GM21529 (cell line): Measurements from ENCODE around the gene SWSAP1.
"Not testable (repeated sequence)": the region's sequence is repeated elsewhere in the genome, so short reads cannot be mapped to it uniquely, and the experiment has no call there.

Source experiments
- ATAC-seq: cut with Tn5 transposase; IDR thresholded peaks from one replicate; pipeline ENCODE4 v1.9.1; 2021; ENCODE audit not compliant: unreplicated experiment

SWSAP1 gene

DNA sequence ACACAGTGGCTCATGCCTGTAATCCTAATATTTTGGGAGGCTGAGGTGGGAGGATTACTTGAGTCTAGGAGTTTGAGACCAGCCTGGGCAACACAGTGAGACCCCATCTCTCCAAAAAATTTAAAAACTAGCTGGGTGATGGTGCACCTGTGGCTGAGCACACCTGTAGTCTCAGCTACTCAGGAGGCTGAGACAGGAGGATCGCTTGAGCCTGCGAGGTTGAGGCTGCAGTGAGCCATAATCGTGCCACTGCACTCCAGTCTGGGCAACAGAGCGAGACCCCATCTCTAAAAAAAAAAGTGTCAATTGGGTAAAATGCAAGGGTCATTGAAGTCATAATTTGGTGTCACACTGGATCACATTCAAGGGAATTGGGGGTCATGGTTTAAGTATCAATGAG is 20.4 kb upstream of the SWSAP1 start:
- not testable (repeated sequence) for ATAC-seq

DNA sequence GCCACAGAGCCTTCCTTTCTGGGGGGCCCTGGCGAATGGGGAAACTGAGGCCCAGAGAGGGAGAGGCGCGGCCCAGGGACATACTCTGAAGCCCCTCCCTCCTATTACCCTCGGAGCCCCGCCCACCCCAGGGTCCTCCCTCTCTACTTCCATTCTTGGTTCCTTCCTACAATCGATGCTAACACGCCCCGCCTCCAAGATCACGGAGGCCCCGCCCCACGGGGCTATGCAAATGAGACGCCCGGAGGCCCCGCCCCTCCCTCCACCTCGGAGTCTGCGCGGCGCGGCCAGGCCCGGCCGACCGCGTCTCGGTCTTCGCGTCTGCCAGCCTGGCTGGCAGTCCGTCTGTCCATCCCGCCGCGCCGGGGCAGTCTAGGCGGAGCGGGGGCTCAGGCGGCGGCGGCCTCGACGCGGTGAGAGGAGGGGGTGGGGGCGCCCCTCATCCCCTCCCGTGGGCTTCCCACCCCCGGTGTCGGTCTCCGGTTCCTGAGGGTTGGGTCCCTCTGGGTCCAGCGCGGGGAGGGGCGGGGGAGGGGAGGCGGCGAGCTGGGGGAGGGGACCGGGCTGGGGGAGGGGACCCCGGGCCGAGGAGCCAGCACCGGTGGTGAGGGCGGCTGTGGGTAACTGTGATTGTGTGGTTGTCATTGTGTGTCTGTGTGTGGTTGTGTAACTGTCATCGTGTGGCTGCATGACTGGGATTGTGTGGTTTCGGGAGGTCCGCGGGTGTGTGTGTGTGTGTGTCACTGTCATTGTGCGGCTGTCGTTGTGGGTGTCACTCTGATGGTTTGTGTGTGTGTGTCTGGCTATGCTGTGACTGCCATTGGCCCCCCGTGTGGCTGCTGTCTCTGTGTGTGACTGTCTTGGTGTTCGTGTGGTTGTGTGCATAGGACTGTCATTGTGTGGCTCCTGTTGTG is 19.0 kb upstream of the SWSAP1 start, which contains the start of gene PLPPR2:
PLPPR2 (plus strand) TSS at position 273 of the 914 bp plus-strand sequence. CDS start 2,242 bp downstream, outside the sequence.
- ATAC-seq: no peak

DNA sequence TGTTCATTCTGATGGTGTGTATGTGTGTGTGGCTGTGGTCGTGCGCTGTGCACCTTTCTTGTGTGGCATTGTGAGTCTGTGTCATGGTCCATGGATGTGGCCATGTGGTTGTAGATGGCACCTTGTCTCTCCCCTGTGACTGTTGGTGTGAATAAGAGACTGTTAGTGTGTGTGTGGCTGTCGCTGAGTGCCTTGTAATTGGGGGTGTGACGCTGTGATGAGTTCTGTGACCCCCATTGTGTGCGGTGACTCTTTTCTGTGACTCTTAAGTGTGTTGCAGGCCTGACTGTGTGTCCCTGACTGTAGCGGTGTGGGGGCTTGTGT is 18.4 kb upstream of the SWSAP1 start:
- ATAC-seq: no peak

DNA sequence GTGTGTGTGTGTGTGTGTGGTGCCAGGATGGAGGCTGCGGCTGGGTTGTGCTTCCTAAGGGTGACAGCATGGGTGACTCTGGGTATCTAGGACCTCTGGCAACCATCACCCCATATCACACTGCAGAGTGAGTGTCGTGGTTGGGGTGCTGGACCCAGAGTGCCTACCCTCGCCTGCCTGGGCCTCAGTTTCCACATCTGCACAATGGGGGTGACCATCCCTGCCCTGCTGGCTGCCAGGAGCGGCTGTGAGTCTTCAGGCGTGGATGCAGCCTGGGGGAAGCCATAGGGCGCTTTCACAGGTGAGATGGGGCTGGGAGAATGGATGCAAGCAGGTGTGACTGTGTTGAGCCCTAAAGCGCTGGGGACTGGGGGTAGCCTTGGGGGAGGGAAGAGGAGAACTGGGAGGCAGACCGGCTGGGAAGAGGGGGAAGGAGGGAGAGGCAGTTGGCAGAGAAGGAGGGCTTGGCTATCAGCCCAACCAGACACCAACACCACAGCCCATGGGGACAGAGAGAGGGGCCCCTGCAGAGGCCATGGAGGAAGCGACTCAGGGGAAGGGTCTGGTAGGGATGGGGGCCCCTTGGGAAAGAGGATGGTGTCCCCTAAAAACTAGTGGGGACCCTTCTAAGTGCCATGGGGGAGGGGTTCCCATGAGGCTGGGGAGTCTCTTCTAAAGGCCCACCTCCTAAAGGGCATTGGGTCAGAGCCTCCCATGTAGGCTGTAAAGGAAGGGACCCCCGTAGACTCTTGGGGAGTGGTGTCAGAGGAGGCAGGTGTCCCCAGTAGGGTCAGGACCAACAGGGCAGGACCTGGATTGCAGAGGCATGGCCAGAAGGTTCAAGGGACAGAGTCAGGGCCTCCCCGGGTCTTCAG is 17.6 kb upstream of the SWSAP1 start:
- no peak for ATAC-seq

DNA sequence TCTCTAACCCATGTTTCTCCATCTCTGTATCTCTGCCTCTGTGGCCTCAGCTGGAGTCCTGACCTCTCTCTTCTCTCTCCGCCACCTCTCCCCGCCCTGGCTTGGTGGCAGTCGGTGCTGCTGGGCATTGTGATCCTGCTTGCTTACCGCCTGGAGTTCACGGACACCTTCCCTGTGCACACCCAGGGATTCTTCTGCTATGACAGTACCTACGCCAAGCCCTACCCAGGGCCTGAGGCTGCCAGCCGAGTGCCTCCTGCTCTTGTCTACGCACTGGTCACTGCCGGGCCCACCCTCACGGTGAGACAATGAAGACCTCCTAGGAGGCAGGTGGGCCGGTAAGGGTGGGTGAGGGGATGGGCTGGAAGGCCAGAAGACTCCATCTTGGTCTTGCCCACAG is 15.0 kb upstream of the SWSAP1 start:
- no peak for ATAC-seq

DNA sequence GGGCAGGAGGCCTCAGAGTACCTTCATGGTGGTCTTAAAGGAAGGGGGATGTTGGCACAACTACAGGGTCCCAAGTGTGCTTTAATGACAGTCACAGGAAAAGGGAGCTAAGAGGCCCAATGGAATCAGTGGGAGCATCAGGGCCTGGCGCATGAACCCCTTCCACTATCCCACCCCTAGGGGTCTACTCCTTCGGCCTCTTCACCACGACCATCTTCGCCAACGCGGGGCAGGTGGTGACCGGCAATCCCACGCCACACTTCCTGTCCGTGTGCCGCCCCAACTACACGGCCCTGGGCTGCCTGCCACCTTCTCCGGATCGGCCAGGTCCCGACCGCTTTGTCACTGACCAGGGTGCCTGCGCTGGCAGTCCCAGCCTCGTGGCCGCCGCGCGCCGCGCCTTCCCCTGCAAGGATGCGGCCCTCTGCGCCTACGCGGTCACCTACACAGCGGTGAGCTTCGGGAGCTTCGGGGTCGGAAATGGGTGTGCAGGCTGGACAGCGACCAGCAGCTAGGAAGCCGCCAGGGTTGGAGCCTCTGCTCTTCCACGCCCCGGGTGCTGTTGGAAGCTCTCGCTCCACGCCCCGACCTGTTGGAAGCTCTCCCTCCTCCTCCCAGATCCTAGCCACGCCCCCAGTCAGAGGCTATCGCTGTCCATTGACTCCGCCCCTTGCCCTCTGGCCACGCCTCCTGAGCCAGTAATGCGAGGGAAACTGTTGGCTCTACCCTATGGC is 13.3 kb upstream of the SWSAP1 start:
- no peak for ATAC-seq

DNA sequence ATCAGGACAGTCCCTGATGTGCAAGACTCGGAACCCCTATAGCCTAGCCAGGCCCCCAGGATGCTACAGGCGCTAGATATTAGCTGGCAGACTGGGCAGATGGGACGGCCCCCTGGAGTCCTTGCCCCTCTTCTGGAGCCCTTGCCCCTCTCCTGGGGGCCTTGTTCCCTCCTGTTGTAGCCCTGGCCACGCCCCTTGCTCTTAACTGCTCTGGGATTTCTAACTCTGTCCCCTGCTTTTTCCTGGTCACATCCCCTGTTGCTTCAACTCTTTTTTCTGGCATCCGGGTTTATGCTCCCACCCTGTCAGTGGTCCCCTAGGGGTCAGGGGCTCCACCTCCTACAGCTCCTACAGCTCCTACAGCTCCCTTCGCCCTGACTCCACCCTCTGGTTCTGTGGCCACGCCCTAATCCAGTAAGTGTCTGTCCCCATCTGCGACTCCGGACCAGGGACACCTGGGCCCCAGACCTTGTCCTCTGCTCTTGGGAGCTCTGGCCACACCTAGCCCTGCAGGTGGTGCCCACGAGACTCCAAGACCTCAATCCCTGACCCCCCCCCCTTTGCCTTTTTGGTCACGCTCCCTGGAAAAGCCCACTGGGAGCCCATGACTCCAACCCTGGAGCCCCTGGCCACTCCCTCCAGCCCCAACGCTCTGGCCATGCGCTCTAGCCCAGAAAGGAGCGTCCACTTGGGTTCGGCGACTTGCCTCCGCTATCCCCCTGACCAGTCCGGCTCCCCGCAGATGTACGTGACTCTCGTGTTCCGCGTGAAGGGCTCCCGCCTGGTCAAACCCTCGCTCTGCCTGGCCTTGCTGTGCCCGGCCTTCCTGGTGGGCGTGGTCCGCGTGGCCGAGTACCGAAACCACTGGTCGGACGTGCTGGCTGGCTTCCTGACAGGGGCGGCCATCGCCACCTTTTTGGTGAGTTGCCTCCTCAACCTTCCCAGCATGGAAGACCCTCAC is 12.4 kb upstream of the SWSAP1 start:
- no peak for ATAC-seq

DNA sequence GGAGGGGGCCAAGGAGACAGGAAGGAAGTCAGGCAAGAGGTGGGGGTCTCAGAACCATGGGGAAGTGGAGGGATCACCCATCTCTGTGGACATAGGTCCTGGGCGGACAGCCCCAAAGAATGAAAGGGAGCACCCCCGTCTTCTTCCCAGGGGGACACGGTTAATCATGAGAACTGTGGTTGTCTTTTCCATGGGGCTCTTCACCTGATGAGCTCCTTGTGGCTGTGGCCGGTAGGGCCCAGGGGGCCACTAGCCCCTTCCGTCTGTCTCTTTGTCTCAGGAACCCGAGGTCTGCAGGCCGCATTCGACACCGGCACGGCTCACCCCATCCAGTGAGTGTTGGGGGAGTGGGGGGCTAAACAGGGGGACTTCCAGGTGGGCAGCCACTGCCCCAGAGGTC is 10.6 kb upstream of the SWSAP1 start:
- ATAC-seq: no peak

DNA sequence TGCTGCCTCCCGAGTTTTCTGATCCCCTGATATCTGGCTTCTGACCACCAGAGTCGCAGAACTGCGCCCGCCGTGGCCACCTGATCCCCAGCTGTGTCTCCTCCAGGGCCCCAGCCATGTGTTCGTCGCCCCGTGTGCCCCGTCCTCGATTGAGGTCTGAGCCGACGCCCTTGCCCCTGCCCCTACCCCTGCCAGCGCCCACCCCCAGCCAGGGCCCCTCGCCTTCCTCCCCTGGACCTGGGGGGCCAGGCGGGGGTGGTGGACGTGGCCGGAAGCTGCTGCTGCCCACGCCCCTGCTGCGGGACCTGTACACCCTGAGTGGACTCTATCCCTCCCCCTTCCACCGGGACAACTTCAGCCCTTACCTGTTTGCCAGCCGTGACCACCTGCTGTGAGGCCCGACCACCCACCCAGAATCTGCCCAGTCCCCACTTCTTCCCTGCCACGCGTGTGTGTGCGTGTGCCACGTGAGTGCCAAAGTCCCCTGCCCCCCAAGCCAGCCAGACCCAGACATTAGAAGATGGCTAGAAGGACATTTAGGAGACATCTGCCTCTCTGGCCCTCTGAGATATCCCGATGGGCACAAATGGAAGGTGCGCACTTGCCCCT is 10.1 kb upstream of the SWSAP1 start:
- no peak for ATAC-seq

DNA sequence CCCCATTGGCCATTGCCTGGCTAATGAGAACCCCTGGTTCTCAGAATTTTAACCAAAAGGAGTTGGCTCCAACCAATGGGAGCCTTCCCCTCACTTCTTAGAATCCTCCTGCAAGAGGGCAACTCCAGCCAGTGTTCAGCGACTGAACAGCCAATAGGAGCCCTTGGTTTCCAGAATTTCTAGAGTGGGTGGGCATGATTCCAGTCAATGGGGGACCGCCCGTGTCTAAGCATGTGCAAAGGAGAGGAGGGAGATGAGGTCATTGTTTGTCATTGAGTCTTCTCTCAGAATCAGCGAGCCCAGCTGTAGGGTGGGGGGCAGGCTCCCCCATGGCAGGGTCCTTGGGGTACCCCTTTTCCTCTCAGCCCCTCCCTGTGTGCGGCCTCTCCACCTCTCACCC is 9.5 kb upstream of the SWSAP1 start:
- no peak for ATAC-seq

DNA sequence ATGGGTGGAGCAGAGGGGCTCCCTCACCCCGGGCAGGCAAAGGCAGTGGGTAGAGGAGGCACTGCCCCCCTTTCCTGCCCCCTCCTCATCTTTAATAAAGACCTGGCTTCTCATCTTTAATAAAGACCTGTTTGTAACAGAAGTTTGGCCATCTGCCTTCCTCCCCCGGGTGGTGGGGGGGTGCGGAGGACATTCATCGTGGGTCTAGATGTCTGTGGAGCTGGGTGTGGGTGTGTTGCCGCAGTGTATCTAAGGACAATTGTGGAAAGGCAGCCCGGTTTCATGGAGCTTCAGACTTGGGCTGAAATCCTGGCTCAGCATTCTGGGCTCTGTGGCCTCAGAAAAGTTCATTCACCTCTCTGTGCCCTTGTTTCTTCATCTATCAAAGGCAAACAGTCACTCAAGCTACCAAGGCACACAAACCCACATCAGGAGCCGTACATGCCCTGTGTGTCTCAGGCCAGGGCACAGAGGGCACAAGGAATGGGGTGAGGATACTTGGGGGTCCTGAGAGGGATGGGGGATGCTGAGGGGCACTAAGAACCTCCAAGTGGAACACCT is 8.8 kb upstream of the SWSAP1 start:
- no peak for ATAC-seq

DNA sequence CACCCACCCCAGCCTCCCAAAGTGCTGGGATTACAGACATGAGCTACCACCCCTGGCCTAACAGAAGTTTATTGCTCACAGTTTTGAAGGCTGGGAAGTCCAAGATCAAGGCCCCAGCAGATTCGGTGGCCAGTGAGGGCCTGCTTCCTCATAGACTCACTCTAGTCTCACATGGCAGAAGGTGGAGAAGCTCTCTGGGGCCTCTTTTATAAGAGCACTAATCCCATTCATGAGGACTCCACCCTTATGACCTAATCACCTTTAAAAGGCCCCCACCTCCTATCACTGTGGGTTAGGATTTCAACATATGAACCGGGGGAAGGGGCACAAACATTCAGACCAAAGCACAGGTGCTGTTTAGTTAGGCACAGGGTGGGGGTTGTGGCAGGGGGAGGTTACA is 6.9 kb upstream of the SWSAP1 start:
- ATAC-seq: no peak

DNA sequence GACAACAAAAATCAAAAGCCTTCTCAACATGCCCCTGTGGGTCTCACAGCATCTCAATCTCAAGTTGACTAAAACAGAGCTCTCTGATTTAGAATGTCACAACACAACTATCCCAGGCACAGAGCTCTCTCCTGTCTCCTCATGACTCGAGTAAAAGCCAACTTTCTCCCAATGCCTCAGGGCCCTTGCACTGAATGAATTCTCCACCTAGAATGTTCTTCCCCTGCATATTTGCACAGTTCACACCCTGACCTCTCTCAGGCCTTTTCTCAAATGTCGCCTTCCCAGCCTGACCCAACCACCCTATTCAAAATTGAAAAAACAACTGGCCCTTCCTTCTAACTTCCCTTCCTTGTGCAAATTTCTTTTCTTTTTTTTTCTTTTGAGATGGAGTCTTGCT is 3.7 kb upstream of the SWSAP1 start:
- ATAC-seq: no peak

DNA sequence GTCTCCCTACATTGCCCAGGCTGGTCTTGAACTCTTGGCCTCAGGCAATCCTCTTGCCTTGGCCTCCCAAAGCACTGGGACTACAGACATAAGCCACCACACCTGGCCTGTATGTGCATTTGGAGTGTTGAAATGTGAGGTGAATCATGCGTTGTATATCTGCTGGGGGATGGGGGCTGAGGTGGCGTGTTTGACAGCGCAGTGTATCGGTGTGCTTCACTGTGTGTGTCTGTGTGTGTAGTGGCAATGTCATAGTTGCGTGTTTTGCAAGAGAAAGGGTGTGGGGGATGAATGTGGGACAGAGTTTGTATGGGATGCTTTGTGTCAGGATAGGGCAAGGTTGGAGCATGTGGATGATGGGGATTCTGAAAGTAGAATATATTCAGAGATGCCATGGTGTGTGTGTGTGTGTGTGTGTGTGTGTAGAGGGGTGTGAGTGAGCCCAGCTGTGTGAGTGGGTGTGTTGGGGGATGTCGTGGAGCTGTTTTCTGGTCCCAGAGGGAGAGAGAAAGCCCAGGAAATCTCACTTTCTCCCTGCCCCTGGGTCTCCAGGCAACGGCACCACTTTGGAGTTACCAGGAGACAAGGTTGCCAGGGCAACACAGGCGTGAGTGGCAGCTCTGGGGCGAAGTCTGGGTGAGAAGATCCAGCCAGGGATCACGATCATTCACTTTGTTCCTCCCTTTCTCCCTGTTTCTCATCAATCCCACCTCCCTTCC is 1.1 kb upstream of the SWSAP1 start:
- no peak for ATAC-seq

DNA sequence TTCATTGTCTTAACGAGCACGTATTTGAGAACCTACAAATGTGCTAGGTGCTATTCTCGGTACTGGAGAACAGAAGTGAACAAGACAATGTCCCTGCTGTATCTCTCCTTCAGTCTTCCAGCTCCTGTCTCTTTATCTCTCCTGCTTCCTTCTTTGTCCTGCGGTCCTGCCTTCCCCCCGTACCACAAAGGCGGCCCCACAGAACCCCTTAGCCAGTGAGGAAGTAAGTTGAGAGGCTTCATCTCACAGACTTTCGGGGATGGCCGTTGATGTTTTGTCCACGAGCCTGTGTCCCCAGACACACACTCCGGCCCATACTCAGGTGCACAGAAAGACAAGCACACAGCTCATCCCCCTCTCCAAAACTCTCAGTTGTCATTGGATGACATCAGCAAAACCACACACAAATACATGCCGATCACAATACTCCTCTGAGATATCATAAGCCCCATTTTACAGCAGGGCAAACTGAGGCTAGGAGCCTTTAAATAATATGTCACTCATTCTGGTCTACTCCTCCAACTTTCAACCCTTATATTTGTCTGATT is 507 bp upstream of the SWSAP1 start:
- ATAC-seq: no peak

DNA sequence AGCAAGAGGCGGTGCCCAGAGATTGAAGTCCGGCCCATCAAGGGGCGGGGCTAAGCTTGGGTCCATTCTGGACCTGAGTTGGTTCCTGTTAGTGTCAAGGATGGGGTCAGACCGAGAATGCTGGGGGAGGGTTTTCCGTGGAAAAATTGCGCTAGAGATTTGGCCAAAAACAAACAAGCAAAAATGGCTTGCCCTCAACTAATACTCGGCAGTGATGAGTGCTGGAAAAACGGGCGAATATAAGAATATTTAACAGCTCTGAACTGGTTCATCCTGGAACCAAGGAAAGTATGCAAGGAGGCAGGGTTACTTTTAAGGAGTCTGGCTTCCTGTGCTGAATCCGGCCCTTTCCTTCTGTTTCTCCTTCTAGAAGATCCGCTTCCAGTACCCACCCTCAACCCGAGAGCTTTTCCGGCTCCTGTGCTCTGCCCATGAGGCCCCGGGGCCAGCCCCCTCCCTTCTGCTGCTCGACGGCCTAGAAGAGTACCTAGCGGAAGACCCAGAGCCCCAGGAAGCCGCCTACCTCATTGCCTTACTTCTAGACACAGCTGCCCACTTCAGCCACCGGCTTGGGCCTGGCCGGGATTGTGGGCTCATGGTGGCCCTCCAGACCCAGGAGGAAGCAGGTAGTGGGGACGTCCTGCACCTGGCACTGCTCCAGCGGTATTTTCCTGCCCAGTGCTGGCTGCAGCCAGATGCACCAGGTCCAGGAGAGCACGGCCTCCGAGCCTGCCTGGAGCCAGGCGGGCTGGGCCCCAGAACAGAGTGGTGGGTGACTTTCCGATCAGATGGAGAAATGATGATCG is 880 bp downstream of the SWSAP1 start:
- no peak for ATAC-seq

DNA sequence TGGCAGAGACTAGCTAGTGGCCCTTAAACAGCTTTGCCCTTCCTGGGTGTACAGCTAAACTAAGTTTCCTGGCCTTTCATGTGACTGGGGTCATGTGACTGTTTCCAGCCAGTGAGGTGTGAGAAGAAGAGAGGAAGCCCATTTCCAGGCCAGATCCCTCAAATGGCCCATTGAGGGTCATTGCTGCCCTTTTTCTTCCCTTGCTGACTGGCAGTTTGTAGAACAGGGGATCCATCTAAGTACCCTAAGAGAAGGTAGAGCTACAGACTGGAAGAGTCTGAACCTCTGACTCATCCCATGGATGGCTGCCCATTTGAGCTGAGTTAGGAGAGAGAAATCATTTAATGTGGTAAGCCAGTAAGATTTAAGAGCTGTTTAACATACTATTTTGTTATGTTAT is 2.8 kb downstream of the SWSAP1 start:
- ATAC-seq: no peak

DNA sequence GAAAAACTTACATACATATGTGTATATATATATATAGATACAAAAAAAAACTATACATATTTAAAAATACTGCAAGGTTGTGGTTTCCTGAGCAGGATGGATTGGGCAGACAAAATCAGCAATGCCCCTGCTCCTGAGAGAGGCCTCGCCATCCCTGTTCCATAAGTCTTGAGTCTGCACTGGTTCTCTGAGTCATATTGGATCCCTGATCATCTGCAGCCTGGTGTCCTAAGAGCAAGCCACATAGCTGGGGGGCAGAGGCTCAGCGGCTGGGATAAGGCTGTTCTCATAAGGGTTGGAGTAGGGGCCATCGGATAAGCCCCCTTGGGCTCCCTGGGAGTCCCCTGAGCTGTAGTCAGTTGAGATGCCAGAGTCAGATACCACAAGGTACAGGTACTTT is 3.3 kb downstream of the SWSAP1 start:
- no peak for ATAC-seq
